Nucleus accumbens (tissue), 56 donors: ENCODE measurements around the gene SNRPB.

Source experiments
- DNase-seq, 56 donors: peaks; one replicate each; lab custom pipeline; 2025; lab: John Stamatoyannopoulos, UW

The SNRPB gene

GRCh38 chr20:2430538-2430937 is 40.1 kb downstream of the SNRPB start:
- no peak for DNase-seq

- no peak for DNase-seq
These were observed 41.5 kb downstream of the SNRPB start for GRCh38 chr20:2429051-2429450.

- no peak for DNase-seq
These were observed 49.3 kb downstream of the SNRPB start for GRCh38 chr20:2421247-2421646.

GRCh38 chr20:2420510-2420909 is 50.1 kb downstream of the SNRPB start:
- no peak for DNase-seq

GRCh38 chr20:2418388-2418787 is 52.2 kb downstream of the SNRPB start:
- DNase-seq = no peak

- no peak for DNase-seq
These were observed 53.4 kb downstream of the SNRPB start for GRCh38 chr20:2417213-2417541.

GRCh38 chr20:2416541-2417212 is 53.9 kb downstream of the SNRPB start:
- DNase-seq = no peak
